Right lobe of liver (tissue), 4 donors: ENCODE measurements around the gene C17orf58.

Experiments used
- CTCF ChIP-seq, 4 donors: fragments of 200-600 bp in 3 of 4; fragments of 450-650 bp in 1 of 4; IDR thresholded peaks; one replicate each; pipeline versions ENCODE4 v1.5.1 to v1.8.0; 2016 to 2022; ENCODE audit warnings: antibody characterized with exemption in 4 of 4, mild to moderate bottlenecking in 2 of 4
- POLR2A ChIP-seq: fragments of 450-650 bp; IDR thresholded peaks from one replicate; pipeline ENCODE4 v1.6.1; 2017; ENCODE audit warnings: antibody characterized with exemption, mild to moderate bottlenecking
- donor health status: DM: no; HTN: no; CAD: no.
- donor health status: DM: no; HTN: no; CAD: no.
- donor health status: DM: no; HTN: yes; CAD: no.

- TF ChIP-seq CTCF (IDR thresholded peaks at IDR 0.05) (no peak), POLR2A (no peak)
Measured at GRCh38 chr17:67983383-67983688, 12.9 kb downstream of the C17orf58 start.
